Activated CD4-positive, alpha-beta memory T cell treated with anti-CD3 and anti-CD28 coated beads for 36 hours (primary cell): ENCODE results near the gene CACYBP. TPM values are rescaled to one million over a fixed set of nuclear protein-coding genes. Genes with fewer than 3 reads are reported as not detected.
"Not testable (repeated sequence)": the region's sequence is repeated elsewhere in the genome, so short reads cannot be mapped to it uniquely, and the experiment has no call there.

Experiments used
- CTCF ChIA-PET: fragments of 350-600 bp; sonication (Branson Sonifier 250); formaldehyde crosslinking; loops from one replicate; lab custom pipeline; 2021; ENCODE audit warnings: antibody characterized with exemption, inconsistent platforms; lab: Charles Lee
- POLR2A ChIA-PET: fragments of 350-600 bp; sonication (Branson Sonifier 250); formaldehyde crosslinking; loops from one replicate; lab custom pipeline; 2021; ENCODE audit warnings: antibody characterized with exemption; lab: Charles Lee
- DNase-seq: peaks from one replicate; pipeline ENCODE4 v3.0.0-alpha.2; 2020
- H3K27ac Mint-ChIP-seq: one replicate; pipeline ENCODE4 v1.8.0; 2021; ENCODE audit warnings: mixed read lengths
- H3K27me3 Mint-ChIP-seq: one replicate; pipeline ENCODE4 v1.8.0; 2021; ENCODE audit warnings: mixed read lengths
- H3K36me3 Mint-ChIP-seq: one replicate; pipeline ENCODE4 v1.8.0; 2021; ENCODE audit warnings: mixed read lengths
- H3K4me1 Mint-ChIP-seq: one replicate; pipeline ENCODE4 v1.8.0; 2021; ENCODE audit warnings: low read depth, mixed read lengths
- H3K4me3 Mint-ChIP-seq: one replicate; pipeline ENCODE4 v1.8.0; 2021; ENCODE audit warnings: mild to moderate bottlenecking, mixed read lengths
- H3K9me3 Mint-ChIP-seq: one replicate; pipeline ENCODE4 v1.8.0; 2021; ENCODE audit warnings: mixed read lengths
- intact Hi-C: fragments of 100-400 bp; cut with micrococcal nuclease; formaldehyde crosslinking; loops from one replicate; pipeline ENCODE4 v1.15.1; 2023
- total RNA-seq, 2 experiments: library from RNA; stranded (reverse); gene quantifications; one replicate each; pipeline ENCODE4 v1.2.3, GENCODE V29; 2021

CACYBP gene
- total RNA-seq, 2 experiments from 2014 or later: 399 to 409 TPM

- intact Hi-C loops: loop anchor here (1.0 kb wide), 1 partner anchor 8 kb away; no protein-coding TSS in a partner anchor
- H3K36me3 Mint-ChIP-seq: peaks cover 49% of the 10 kb centered on the region
- ChIA-PET CTCF (no interaction called here), POLR2A (interaction anchor here (1.1 kb wide), 1 partner anchor 9 kb away, joined by 4 read pairs; no protein-coding TSS in a partner anchor)
- no peak for DNase-seq
- H3K9me3 Mint-ChIP-seq: no peaks in the 10 kb centered on the region
- H3K4me3 Mint-ChIP-seq: no peak overlapping the region
- no peaks in the 10 kb centered on the region for H3K27me3 Mint-ChIP-seq
- H3K27ac Mint-ChIP-seq: peak overlapping the region; percentile 40
- H3K4me1 Mint-ChIP-seq: peaks cover 7% of the 10 kb centered on the region
Measured at GRCh38 chr1:175013445-175013844, 13.7 kb downstream of the CACYBP start.

GRCh38 chr1:175015243-175015642, 15.5 kb downstream of the CACYBP start:
- ChIA-PET POLR2A (no interaction called here), CTCF (interaction anchor here (0.8 kb wide), 1 partner anchor 11 kb away, joined by 4 read pairs; no protein-coding TSS in a partner anchor)
- Mint-ChIP-seq H3K4me3 (no peak overlapping the region), H3K27me3 (no peaks in the 10 kb centered on the region), H3K36me3 (peaks cover 39% of the 10 kb centered on the region), H3K27ac (peak overlapping the region; percentile 7), H3K9me3 (no peaks in the 10 kb centered on the region), H3K4me1 (peaks cover 6% of the 10 kb centered on the region)
- intact Hi-C loops: no loop called here
- DNase-seq: no peak

GRCh38 chr1:175019524-175019923, 19.8 kb downstream of the CACYBP start:
- Mint-ChIP-seq H3K27me3 (no peaks in the 10 kb centered on the region), H3K36me3 (peaks cover 17% of the 10 kb centered on the region), H3K9me3 (no peaks in the 10 kb centered on the region), H3K27ac (no peak overlapping the region), H3K4me3 (no peak overlapping the region), H3K4me1 (peaks cover 28% of the 10 kb centered on the region)
- CTCF ChIA-PET: interaction anchor here (0.7 kb wide), 2 partner anchors 37 to 237 kb away, joined by 3 to 4 read pairs; no protein-coding TSS in a partner anchor
- no peak for DNase-seq
- POLR2A ChIA-PET: no interaction called here
- intact Hi-C loops: no loop called here

GRCh38 chr1:175023043-175023921, 23.5 kb downstream of the CACYBP start, which contains the start of gene MRPS14:
Gene MRPS14 (minus strand): TSS chr1:175023425. CDS start chr1:175023408, 17 bp downstream.
- peaks cover 3% of the 10 kb centered on the region for H3K36me3 Mint-ChIP-seq
- ChIA-PET CTCF (interaction anchor here (0.6 to 2.7 kb wide), 9 partner anchors 8 to 1493 kb away, joined by 3 to 14 read pairs (median 3); no protein-coding TSS in a partner anchor), POLR2A (interaction anchor here (0.7 to 2.6 kb wide), 12 partner anchors 9 to 1184 kb away, joined by 3 to 50 read pairs (median 4); partner anchors contain the start of genes CACYBP and ZBTB37)
- H3K27me3 Mint-ChIP-seq: no peaks in the 10 kb centered on the region
- H3K4me1 Mint-ChIP-seq: peaks cover 24% of the 10 kb centered on the region
- H3K27ac Mint-ChIP-seq: peak within 1 kb of the TSS; percentile 88
- no peaks in the 10 kb centered on the region for H3K9me3 Mint-ChIP-seq
- peak within 1 kb of the TSS; percentile 94 for H3K4me3 Mint-ChIP-seq
- intact Hi-C loops: loop anchor here (1.0 to 2.0 kb wide), 5 partner anchors 18 to 1184 kb away; partner anchors contain the start of genes CACYBP and COP1
- peak; percentile 99 for DNase-seq

- POLR2A ChIA-PET: interaction anchor here (0.7 to 2.6 kb wide), 8 partner anchors 18 to 314 kb away, joined by 3 to 50 read pairs (median 6); partner anchors contain the start of gene CACYBP
- intact Hi-C loops: loop anchor here (1.0 to 2.0 kb wide), 5 partner anchors 19 to 1183 kb away; partner anchors contain the start of genes CACYBP and COP1
- CTCF ChIA-PET: interaction anchor here (0.6 to 2.7 kb wide), 8 partner anchors 8 to 1493 kb away, joined by 3 to 14 read pairs (median 5); no protein-coding TSS in a partner anchor
- DNase-seq, H3K36me3 Mint-ChIP-seq, H3K27me3 Mint-ChIP-seq, H3K9me3 Mint-ChIP-seq: not testable (repeated sequence)
- peak overlapping the region; percentile 88 for H3K27ac Mint-ChIP-seq
- H3K4me1 Mint-ChIP-seq: peaks cover 24% of the 10 kb centered on the region
- peak overlapping the region; percentile 94 for H3K4me3 Mint-ChIP-seq
Measured at GRCh38 chr1:175023922-175024242, 24.1 kb downstream of the CACYBP start.

DNA sequence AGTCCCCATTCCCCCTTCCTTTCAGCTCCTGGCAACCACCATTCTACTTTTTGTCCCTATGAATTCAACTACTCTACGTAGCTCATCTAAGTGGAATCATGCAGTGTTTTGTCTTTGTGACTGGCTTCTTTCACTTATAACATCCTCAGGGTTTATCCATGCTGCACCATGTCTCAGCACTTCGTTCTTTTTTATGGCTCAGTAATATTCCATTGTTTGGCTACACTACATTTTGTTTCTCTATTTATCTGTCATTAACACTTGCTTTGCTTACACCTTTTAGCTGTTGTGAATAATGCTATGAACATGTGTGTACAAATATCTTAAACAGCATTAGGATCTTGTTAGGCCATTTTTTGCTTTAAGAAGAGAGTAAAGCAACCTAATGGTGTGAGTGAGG, 25.0 kb downstream of the CACYBP start:
- CTCF ChIA-PET: interaction anchor here (1.8 to 2.7 kb wide), 2 partner anchors 100 to 122 kb away, joined by 7 to 14 read pairs; no protein-coding TSS in a partner anchor
- POLR2A ChIA-PET: interaction anchor here (0.6 kb wide), 1 partner anchor 21 kb away, joined by 3 read pairs; no protein-coding TSS in a partner anchor

GRCh38 chr1:175033953-175034352, 34.2 kb downstream of the CACYBP start:
- no peaks in the 10 kb centered on the region for H3K9me3 Mint-ChIP-seq
- H3K4me1 Mint-ChIP-seq: peaks cover 7% of the 10 kb centered on the region
- no peak for DNase-seq
- ChIA-PET POLR2A (no interaction called here), CTCF (interaction anchor here (1.3 to 3.6 kb wide), 3 partner anchors 91 to 118 kb away, joined by 7 to 42 read pairs (median 18); no protein-coding TSS in a partner anchor)
- no peaks in the 10 kb centered on the region for H3K36me3 Mint-ChIP-seq
- intact Hi-C loops: no loop called here
- H3K4me3 Mint-ChIP-seq: no peak overlapping the region
- no peak overlapping the region for H3K27ac Mint-ChIP-seq
- H3K27me3 Mint-ChIP-seq: no peaks in the 10 kb centered on the region

More for the DNA sequence above, 25.0 kb downstream of the CACYBP start:
- Mint-ChIP-seq H3K27me3 (no peaks in the 10 kb centered on the region), H3K4me1 (peaks cover 31% of the 10 kb centered on the region), H3K27ac (peak overlapping the region; percentile 26), H3K4me3 (peak overlapping the region; percentile 18), H3K9me3 (no peaks in the 10 kb centered on the region), H3K36me3 (peaks cover 3% of the 10 kb centered on the region)
- intact Hi-C loops: no loop called here
- no peak for DNase-seq

DNA sequence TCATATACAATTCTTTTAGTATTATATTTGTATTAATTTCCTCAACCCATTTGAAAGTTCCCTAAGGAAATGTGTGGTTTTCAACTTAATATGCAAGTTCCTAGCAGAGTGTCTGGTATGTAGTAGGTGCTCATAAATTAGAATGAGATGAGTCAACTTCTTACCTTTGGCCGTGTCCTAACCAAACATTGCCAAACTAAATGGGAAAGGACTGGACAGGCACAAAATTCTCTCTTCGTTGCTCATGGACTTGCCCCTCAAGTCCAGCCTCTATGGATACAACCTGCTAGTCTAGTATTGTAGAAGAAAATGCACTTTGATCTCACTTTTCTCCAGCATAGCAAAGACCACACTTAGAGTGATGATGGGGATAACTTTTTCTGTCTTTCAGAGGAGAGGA, 35.0 kb downstream of the CACYBP start:
- H3K36me3 Mint-ChIP-seq: no peaks in the 10 kb centered on the region
- H3K27ac Mint-ChIP-seq: no peak overlapping the region
- no peak overlapping the region for H3K4me3 Mint-ChIP-seq
- no peaks in the 10 kb centered on the region for H3K9me3 Mint-ChIP-seq
- ChIA-PET POLR2A (no interaction called here), CTCF (no interaction called here)
- intact Hi-C loops: no loop called here
- DNase-seq: no peak
- H3K27me3 Mint-ChIP-seq: no peaks in the 10 kb centered on the region
- no peaks in the 10 kb centered on the region for H3K4me1 Mint-ChIP-seq

GRCh38 chr1:175035865-175036264, 36.1 kb downstream of the CACYBP start:
- ChIA-PET CTCF (interaction anchor here (1.0 kb wide), 1 partner anchor 89 kb away, joined by 5 read pairs; no protein-coding TSS in a partner anchor), POLR2A (no interaction called here)
- no peak overlapping the region for H3K27ac Mint-ChIP-seq
- no peak overlapping the region for H3K4me3 Mint-ChIP-seq
- no peaks in the 10 kb centered on the region for H3K36me3 Mint-ChIP-seq
- H3K27me3 Mint-ChIP-seq: no peaks in the 10 kb centered on the region
- H3K9me3 Mint-ChIP-seq: no peaks in the 10 kb centered on the region
- DNase-seq: no peak
- H3K4me1 Mint-ChIP-seq: no peaks in the 10 kb centered on the region
- intact Hi-C loops: no loop called here

- Mint-ChIP-seq H3K27me3 (no peaks in the 10 kb centered on the region), H3K27ac (no peak overlapping the region), H3K9me3 (no peaks in the 10 kb centered on the region), H3K4me3 (no peak overlapping the region), H3K36me3 (no peaks in the 10 kb centered on the region), H3K4me1 (no peaks in the 10 kb centered on the region)
- POLR2A ChIA-PET: no interaction called here
- intact Hi-C loops: no loop called here
- CTCF ChIA-PET: interaction anchor here (1.0 kb wide), 2 partner anchors 89 to 110 kb away, joined by 4 to 5 read pairs; no protein-coding TSS in a partner anchor
- DNase-seq: no peak
Measured at GRCh38 chr1:175036476-175036875, 36.7 kb downstream of the CACYBP start.

GRCh38 chr1:175037416-175037815, 37.7 kb downstream of the CACYBP start:
- no peak overlapping the region for H3K4me3 Mint-ChIP-seq
- no peaks in the 10 kb centered on the region for H3K27me3 Mint-ChIP-seq
- H3K36me3 Mint-ChIP-seq: no peaks in the 10 kb centered on the region
- no peak for DNase-seq
- no peak overlapping the region for H3K27ac Mint-ChIP-seq
- POLR2A ChIA-PET: no interaction called here
- no peaks in the 10 kb centered on the region for H3K4me1 Mint-ChIP-seq
- H3K9me3 Mint-ChIP-seq: no peaks in the 10 kb centered on the region
- intact Hi-C loops: no loop called here
- CTCF ChIA-PET: no interaction called here
